DMS53 treated with DMSO at 0.1 percent for 48 hours (cell line): ENCODE data around the gene ANXA2.
A peak's percentile ranks its signal among the peaks of the same experiment; 100 is the strongest.
"Not testable (repeated sequence)": the region's sequence is repeated elsewhere in the genome, so short reads cannot be mapped to it uniquely, and the experiment has no call there.

ENCODE experiments used
- DNase-seq: peaks from one replicate; lab custom pipeline; 2025; ENCODE audit not compliant: unreplicated experiment; lab: John Stamatoyannopoulos, UW

ANXA2 gene

GRCh38 chr15:60397772-60398445 lies at the start of gene ANXA2:
TSS of gene ANXA2 (minus strand) at chr15:60397986. CDS start at chr15:60386075, 11,911 bp downstream.
- no peak for DNase-seq

GRCh38 chr15:60444289-60444912 lies 46.6 kb upstream of the ANXA2 start:
- no peak for DNase-seq

DNA sequence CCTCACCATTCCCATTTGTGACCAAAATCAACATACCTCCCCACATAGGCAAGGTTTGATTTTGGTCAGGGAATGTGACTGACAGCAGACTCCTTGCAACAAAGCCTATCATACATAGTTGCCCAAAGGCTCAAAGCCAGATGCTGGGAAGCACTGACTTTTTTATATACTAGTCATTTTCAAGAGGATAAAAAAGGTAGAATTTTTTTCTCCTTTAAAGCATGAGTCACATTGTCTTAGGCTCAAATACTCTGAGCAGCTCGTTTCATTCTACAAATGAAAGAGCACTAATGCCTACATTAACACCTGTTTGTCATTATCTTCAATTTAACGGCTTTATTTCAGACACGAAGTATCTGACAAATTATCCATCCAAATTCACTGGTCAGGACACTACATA lies 45.0 kb upstream of the ANXA2 start:
- no peak for DNase-seq

GRCh38 chr15:60442031-60442650 lies 44.4 kb upstream of the ANXA2 start:
- DNase-seq = no peak

GRCh38 chr15:60441331-60441730 lies 43.5 kb upstream of the ANXA2 start:
- DNase-seq = no peak

GRCh38 chr15:60438646-60439045 lies 40.9 kb upstream of the ANXA2 start:
- DNase-seq = no peak

- no peak for DNase-seq
These were observed 31.1 kb upstream of the ANXA2 start for GRCh38 chr15:60428935-60429334.

DNA sequence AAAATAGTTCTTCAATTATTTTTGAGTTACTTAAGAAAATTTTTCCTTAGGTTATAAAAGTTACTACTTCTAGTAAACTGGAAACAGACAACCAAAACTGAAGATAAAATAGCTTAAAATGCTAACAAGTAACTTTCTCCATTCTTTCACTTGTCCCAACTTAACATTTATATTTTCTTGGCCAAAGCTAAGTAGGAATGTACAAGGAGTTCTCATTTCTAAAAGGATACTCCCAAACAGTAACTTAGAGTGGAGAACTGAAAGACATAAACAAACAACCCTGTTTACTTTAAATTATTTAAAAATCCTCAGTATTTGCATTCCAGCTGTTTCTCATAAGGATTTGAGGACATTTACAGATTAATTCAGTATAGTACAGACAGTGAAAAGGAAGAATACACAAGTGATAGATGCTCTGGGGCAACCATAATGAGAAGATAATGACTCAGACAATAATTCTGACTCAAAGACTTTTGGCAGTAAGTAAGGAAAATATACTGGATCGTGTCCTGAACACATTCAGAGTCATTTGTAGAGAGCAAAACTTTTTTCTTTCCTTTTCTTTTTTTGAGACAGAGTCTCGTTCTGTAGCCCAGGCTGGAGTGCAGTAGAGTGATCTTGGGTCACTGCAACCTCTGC lies 29.2 kb upstream of the ANXA2 start:
- no peak for DNase-seq

DNA sequence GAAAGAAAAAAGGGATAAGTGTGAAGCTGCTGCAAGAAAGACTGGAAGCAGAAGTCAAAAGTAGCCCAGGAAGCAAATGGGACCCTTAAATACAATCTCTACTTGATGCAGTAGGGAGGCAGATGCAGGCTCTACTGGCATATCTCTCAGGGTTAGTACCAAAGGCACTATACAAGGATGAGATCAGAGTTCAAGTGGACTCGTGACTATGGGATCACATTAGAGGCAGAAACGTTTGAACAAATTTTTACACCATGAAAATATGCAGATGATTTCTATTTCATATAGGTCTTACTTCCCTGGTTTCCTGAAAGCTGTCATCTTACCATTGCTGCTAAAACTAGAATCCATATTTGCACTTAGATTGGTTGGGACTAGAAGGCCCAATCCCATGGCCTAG lies 27.7 kb upstream of the ANXA2 start:
- no peak for DNase-seq

DNA sequence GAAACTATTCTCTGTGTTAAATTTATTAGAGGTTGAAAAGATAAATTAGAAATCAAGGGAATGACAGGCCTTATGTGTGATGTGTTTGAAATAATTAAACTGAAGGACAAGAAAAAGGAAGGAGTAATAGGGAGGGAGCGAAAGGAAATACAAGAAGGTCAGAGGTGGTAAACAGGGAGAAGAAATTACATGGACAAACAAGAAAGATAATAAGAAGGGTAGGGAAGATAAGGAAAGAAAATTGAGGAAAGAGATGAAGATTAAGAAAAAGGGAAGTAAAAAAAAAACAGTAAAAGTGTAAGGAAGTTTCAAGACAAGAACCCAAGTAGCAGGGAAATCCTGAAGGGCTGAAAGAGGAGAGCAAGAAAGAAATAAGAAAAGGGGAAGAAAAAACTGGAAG lies 26.2 kb upstream of the ANXA2 start:
- no peak for DNase-seq

DNA sequence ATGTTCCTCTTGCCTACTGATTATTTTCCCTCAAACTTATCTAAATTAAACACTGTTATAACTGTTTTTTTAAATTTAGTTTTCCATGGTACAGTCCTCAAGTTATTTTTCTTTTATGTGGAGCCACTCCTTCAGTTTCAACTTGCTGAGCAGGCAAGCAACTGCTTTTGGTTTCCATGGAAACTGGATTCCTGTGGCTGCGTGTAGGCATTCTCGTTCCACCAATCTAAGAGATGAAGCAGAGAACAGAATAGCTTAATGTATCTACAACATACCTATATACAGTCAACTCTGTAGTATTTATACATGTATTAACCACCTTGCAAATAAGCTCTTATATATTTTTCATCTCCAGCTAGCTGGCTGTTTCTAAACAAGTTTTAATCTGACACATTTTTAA lies 25.8 kb upstream of the ANXA2 start:
- DNase-seq = no peak

DNA sequence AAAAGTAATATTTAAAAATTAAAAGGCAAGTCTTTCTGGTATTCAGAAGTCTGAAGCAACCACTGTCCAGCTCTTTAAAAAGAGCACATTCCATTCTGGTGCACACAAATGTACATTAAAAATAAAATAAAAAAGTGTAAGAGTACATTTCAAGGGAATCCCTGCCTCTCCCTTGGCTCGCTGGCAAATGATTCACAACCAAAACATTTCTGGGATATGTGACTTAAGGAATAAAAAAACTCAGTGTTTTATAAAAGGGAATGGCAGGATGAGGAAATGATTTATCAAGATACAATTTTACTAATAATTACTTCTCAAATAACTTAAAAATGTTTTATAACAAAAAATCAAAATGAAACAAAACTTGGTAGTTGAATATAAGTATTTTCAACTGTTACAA lies 23.8 kb upstream of the ANXA2 start:
- no peak for DNase-seq

GRCh38 chr15:60420203-60420716 lies 22.5 kb upstream of the ANXA2 start:
- no peak for DNase-seq

DNA sequence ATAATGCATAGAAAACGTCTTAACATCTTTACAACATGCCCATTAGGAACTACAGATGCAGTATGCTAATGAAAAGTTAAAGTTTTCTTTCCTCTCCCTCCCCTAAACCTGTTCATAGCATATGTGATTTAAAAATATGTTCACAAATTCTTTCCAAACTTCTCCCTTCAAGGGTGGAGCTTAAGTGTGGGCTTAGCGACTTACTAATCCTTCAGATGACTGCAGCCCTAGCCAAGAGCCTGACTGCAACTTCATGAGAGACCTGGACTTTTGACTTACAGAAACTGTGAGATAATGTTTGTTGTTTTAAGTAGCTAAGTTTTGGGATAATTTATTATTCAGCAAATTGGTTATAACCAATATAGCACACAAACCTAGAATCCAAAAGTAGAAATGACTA lies 22.0 kb upstream of the ANXA2 start:
- DNase-seq = no peak

- no peak for DNase-seq
These were observed 20.3 kb upstream of the ANXA2 start for GRCh38 chr15:60418096-60418495.

DNA sequence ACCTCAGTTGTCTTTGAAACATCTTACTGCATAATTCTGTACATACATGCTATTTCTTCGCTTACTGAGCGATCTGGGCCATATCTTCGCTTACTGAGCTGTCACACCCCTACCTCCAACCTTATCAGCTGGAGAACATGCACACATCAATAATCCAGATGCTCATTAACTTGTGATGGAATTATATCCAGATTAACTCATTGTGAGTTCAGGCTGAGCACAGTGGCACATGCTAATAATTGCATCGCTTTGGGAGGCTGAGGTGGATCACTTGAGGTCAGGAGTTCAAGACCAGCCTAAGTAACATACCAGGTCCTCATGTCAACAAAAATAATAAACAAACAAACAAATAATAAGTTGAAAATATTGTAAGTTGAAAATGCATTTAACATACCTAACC lies 19.3 kb upstream of the ANXA2 start:
- DNase-seq = no peak

- no peak for DNase-seq
These were observed 18.7 kb upstream of the ANXA2 start for GRCh38 chr15:60416484-60416883.

DNA sequence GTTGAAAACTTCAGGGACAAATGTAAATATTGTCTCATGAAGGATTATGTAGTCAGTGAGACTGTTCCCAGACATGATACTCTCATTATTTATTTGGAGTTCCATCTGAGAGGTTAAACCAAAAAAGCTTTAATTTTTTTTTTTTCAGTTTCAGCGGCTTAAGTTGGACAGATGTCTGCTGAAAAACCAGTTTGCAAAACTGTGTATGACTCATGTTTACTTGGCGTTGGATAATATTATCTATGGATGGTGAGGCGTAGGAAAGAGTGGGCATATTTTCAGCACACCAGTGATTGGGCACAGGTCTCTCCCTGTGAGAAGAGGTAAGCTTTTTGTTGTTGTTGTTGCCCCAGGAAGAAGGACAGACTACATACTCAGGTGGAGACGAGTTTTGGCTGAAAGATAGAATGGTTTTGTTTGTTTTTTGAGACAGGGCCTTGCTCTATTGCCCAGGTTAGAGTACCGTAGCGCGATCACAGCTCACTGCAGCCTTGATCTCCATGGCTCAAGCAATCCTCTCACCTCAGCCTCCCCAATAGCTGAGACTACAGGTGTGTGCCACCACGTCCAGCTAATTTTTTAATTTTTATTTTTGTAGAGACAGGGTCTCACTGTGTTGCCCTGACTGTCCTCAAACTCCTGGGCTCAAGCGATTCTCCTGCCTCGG lies 16.4 kb upstream of the ANXA2 start:
- DNase-seq = peak; percentile 63

- no peak for DNase-seq
These were observed 15.5 kb upstream of the ANXA2 start for GRCh38 chr15:60413231-60413824.

DNA sequence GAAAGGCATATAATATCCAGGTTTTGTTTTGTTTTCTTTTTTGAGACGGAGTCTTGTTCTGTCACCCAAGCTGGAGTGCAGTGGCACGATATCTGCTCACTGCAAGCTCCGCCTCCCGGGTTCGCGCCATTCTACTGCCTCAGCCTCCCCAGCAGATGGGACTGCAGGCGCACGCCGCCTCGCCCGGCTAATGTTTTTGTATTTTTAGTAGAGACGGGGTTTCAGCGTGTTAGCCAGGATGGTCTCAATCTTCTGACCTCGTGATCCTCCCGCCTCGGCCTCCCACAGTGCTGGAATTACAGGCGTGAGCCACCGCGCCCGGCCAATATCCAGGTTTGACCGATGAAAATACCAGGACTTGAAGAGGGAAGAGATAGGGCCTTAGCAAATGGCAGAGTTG lies 15.0 kb upstream of the ANXA2 start:
- DNase-seq = not testable (repeated sequence)
